Erythroblast (primary cell): Measurements from ENCODE around the gene C2orf72.

Source experiments
- GATA1 ChIP-seq: IDR thresholded peaks from 2 replicates; pipeline ENCODE4 v1.6.1; 2011; ENCODE audit warnings: low read depth, mild to moderate bottlenecking, control low read depth, low read length, moderate library complexity
- POLR2A ChIP-seq: IDR thresholded peaks from 2 replicates; pipeline ENCODE4 v1.6.1; 2011; ENCODE audit warnings: mild to moderate bottlenecking, low read length

DNA sequence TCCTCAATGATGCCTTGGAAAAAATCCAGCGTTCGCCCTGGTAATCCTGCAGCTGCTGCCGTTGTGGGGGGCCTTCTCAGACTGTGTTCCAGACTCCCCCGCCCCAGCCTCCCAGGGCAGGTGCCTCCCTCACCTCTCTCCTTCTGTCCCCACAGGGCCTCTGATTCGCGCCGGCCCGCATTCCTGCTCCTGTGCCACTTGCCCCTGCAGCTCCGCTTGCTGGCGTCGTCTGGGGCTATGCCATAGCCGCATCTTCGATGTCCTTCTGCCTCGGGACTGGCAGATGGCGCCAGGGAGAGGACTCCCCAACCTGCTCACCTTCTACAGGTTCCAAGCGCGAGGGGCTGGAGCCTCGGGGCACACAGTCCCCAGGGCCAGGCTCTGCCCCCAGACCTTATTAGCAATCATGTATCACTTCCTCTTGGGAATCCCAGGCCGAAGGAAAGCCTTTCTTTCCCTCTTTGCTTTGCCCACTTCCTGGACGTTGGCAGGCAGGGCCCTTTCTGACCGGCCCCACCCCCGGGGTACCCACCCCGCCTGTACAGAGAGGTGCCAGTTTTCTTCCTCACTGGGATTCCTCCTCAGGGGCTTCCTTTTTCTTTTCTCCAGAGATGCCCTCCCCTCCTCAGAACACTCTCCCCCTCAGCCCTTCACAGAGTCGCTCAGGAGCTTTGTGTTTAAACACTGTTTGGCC lies 37.0 kb upstream of the C2orf72 start:
- TF ChIP-seq POLR2A = no peak
- no peak for TF ChIP-seq GATA1
